ENCODE data around the gene PCSK1.

DNA sequence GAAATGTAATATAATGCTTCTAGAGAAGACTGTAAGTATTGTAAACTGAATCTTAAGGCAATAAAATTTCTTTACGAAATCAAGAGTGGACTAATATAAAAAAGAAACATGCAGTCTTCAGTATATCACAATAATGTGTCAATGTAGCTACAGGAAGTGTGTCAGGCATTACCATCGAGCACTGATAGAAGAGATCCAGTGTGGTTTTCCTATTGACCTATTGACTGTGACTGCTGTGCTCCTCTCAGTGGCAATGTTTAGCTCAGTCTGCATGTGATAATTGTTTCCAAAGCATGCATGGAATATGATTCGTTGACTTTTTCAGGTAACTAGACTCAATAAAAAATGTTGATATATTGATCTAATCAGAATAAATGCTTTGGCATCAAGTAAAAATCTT lies 20.3 kb upstream of the PCSK1 start:
- TF ChIP-seq, protein P1, sequence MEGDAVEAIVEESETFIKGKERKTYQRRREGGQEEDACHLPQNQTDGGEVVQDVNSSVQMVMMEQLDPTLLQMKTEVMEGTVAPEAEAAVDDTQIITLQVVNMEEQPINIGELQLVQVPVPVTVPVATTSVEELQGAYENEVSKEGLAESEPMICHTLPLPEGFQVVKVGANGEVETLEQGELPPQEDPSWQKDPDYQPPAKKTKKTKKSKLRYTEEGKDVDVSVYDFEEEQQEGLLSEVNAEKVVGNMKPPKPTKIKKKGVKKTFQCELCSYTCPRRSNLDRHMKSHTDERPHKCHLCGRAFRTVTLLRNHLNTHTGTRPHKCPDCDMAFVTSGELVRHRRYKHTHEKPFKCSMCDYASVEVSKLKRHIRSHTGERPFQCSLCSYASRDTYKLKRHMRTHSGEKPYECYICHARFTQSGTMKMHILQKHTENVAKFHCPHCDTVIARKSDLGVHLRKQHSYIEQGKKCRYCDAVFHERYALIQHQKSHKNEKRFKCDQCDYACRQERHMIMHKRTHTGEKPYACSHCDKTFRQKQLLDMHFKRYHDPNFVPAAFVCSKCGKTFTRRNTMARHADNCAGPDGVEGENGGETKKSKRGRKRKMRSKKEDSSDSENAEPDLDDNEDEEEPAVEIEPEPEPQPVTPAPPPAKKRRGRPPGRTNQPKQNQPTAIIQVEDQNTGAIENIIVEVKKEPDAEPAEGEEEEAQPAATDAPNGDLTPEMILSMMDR (IDR thresholded peaks at IDR 0.05; ENCODE audit: borderline replicate concordance, extremely low read depth, low read length, poor library complexity, severe bottlenecking): no peak
- no peak for TF ChIP-seq EZH2 (IDR thresholded peaks at IDR 0.05; ENCODE audit: borderline replicate concordance, low read depth, low read length, severe bottlenecking)
